ENCODE results near the gene CAV2.

The CAV2 gene

GRCh38 chr7:116549370-116549769, 49.8 kb downstream of the CAV2 start:
- no peak for DNase-seq

- no peak for DNase-seq
Observed at GRCh38 chr7:116551692-116552091, 52.2 kb downstream of the CAV2 start.

DNA sequence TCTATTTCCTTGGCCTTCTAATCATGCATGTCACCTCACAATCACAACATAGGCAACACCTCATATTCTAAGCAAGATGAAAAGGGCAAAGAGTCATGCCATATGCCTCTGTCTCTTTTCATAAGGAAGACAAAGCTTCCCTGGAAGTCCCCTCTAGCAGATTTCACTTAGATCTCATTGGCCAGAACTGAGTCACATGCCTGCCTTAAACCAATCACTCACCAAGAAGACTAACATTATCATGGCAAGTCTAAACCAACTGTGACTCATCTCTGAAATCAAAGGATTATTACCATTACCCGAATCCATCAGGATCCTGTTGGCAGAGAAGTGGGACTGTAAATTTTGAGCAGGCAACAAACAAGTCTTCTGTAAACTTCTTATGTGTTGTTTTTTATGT, 53.1 kb downstream of the CAV2 start:
- DNase-seq = no peak

GRCh38 chr7:116553168-116553964, 53.8 kb downstream of the CAV2 start:
- no peak for DNase-seq

DNA sequence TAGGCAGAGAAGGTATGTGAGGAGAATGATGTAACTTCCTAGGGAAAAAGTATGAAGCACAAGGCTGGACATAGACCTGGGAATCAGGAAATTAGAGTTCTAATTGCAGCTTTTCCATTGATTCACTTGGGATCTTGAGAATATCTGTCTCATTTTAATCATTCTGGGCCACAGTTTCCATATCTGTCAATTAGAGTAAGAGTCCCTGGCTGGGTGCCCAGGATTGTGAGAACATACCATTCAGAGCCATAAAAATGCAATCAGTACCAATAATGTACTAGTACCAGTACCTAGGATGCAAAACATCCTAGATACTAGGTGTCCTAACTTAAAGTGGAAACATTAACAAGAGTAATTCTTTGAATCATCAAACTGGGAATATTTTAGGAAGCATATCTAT, 54.9 kb downstream of the CAV2 start:
- no peak for DNase-seq

GRCh38 chr7:116554911-116555310, 55.4 kb downstream of the CAV2 start:
- DNase-seq = no peak

- no peak for DNase-seq
Observed at GRCh38 chr7:116557066-116557585, 57.6 kb downstream of the CAV2 start.

DNA sequence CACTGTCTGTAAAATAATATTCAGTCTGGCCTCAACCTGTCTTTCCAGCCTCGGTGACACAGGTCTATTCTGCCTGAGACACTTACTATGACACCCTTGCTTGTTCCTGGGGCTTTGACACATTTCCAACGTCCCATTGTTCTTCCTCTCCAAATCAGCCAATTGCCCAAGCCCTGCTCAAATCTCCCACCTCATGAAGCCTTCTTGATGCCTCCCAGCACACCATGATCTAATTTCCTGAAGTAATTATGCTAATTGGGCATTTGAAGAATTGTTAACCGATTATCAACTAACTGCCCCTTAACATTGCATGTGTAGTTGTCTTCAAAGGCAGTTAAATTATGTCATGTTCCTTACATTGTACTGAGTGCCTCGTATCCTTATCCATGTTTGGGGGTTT, 58.4 kb downstream of the CAV2 start:
- no peak for DNase-seq

Measured in eye (tissue), 1 donor.